CD4-positive, alpha-beta T cell treated with Interleukin-15 for 1 hour (primary cell): ENCODE results near the gene TOMM6.
"Not testable (repeated sequence)": the region's sequence is repeated elsewhere in the genome, so short reads cannot be mapped to it uniquely, and the experiment has no call there.

ENCODE experiments used
- DNase-seq: peaks from one replicate; pipeline ENCODE4 v3.0.0-alpha.2; 2020

Gene TOMM6

DNA sequence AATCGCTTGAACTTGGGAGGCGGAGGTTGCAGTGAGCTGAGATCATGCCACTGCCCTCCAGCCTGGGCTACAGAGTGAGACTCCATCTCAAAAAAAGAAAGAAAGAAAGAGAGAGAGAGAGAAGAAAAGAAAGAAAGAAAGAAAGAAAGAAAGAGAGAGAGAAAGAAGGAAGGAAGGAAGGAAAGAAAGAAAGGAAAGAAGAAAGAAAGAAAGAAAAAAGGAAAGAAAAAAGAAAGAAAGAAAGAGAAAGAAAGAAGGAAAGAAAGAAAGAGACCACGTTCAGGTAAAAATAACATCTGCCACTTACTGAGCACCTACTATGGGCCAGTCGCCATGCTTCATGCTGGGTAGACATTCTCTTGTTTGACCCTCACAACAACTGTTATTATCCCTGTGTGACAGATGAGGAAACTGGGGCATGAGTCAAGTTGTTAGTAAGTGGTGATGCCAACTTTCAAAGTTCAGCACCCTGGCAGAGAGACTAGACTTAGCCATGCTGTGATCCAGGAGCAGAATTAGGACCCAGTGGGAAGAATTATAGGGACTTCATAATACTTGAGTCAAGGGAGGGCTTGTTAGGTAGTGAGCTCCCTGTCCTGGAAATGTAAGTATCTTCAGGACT is 21.3 kb upstream of the TOMM6 start:
- DNase-seq, result not testable (repeated sequence)

DNA sequence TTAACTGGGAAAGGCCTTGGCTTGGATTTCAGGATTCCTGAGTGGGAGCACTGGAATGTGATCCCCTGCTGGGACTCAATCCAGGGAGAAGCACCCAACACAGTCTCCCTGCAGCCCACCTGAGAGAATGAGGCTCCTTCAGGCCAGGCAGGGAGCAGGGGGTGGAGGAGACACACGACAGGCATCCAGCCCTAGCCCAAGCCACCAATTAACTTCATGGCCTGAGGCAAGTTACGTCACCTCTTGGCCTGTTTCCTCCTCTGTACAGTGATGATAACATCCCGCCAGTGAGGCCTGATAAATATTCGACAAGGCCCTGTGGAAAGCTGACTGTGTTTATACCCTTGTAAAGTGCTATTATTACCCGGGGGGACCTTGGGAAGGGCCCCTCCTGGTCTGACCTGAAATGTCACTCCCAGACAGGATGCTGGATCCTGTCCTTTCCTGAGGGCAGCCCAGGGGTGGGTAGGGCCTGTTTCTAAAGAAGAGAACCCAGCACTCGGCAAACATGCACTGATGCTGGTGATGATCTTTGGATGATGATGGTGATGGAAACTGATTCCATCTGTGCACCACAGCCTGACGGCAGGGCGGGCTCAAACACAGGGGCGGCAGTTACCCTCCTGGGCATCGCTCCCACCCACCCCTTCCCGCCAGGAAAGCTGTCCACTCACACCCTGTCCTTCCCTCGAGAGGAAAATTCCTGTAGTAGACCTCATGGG is 20.2 kb upstream of the TOMM6 start:
- DNase-seq, result no peak

DNA sequence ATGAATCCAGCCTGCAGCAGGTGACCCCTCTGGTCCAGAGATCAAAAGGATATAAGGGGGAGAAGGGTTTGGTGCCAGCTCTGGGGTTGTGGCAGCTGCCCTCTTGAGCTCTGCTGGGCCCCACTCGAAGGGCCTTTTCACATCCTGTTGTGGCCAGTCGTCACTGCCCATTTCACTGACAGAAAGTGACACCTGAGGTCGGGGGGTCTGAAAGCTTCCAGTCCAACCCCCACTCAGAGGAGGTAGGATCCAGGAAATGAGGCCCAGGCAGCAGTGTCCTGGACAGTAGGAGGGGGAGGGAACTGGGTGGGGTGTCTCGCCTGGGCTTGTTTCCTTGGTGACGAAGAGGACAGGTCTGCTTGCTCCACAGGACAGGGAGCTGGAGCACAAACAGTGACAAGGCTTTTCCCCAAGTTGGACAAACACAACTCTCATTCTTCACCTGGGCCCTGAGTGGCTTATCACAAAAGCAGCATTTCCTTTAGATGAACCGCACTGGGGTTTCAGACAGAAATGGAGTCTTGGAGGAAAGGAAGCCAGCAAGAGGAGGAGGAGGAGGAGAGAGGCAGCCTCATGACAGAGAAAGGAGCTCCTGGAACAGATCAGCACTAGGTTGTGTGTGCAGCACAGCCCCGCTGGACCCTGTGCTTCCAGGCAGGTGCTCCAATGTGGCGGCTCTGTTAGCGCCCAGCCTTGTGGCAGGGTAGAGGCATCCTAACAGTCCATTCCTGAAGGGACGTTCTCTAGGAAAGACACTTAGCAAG is 18.8 kb upstream of the TOMM6 start:
- DNase-seq, result no peak

DNA sequence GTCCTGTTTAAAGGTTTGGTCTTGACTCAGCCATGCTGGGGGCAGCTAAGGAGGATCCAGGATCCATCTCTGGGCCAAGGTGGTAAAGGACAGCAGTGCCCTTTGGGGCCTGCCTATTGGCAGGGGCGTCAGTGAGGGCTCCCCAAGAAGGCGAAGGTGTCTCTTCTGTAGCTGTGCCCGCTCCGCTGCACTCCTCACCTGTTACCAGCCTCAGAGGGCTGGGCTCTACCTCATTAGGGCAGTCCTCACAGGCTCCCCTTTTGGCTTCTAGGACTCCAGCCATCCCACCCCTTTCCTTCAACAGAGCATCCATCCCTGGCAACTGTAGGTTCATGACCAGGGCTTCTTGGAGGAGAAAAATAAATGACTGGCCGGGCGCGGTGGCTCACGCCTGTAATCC is 18.1 kb upstream of the TOMM6 start:
- DNase-seq, result no peak

DNA sequence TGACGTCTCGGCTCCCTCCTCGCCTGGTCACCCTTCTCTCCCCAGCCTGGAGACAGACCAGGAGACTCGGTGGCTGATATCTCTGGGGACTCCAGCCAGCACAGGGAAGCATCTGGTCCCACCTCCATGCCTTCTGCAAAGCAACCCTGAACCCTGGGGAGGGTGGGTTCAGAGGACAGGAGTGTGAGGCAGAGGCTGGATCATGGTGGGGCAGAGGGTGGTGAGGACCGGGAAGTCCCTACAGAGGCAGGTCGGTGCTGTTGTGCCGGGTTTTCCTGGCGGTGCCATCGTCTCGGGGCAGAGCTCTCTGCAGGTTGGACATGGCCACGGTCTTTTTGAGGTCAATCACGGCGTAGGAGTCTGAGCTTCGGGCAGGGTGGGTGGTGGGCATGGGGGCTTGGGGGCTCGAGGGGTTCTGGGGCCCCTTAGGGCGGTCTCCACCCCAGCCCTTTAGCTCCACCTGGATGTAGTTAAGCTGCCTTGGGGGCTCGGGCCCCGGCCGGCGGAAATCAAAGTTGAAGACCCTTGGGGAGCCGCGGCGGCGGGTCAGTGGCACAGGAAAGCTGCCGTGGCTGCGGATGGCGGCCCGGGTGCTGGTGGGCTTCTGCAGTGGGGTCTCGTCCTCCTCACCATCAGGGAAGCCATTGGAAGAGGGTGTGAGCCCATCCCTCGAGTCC is 17.0 kb upstream of the TOMM6 start:
- DNase-seq, result no peak

DNA sequence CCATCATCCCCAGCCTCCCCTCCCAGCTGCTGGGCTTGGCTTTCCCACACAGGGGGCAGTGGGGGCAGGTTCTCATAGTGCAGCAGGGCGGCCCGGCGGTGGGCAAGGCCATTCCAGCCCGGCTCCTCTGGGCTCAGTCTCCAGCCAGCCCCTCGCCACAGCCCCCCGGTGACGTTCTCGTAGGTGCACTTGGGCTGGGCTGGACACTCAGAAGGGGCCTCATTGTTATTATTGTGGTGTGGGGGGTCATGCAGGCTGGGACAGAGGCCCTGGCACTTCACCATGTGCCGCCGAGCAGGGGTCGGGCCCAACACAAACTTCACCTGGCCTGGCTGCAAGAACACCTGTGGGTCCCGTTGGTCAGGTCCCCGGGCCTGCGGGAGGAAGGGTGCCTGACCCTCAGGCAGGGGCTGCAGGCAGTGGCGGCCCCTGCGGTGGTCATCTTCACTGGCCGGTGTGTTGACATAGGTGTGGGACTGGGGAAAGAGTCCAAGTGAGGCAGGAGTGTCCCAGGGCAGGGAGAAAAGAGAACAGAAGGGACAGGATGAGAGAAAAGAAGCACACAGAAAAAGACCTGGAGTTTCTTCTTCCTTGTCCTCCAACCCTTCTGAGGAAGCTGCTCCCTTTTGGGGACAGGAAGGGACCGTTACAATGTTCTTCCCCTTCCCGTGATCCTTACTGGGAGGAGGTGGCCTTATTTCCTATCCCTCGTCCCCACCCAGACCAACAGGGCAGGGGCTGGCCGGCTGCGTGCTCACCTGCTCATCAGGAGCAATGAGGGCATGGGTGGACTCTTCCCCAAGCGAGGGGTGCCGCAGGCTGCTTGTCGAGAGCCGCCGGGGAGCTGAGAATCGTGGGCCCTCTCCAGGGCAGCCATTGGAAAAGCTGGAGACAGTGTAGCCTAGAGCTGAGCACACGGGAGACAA is 16.2 kb upstream of the TOMM6 start:
- no peak for DNase-seq

DNA sequence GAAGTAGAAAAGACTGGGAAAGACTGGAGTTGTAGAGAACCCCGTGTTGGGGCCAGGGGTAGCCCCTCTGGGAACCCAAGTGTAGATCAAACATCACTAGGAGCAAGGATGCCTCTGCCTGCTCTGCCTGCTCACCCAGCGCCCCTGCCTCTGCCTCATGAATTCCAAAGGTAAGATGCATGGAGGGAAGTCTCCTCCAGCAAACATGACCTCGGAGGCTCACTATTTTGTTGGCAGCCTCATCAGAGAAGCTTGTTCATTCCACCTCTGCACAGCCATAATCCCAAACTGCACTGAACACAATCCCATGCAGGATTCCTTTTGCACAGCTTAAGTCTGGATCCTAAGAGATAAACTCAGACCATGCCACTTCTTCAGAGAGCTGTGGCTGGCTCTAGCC is 12.7 kb upstream of the TOMM6 start:
- DNase-seq, result no peak

DNA sequence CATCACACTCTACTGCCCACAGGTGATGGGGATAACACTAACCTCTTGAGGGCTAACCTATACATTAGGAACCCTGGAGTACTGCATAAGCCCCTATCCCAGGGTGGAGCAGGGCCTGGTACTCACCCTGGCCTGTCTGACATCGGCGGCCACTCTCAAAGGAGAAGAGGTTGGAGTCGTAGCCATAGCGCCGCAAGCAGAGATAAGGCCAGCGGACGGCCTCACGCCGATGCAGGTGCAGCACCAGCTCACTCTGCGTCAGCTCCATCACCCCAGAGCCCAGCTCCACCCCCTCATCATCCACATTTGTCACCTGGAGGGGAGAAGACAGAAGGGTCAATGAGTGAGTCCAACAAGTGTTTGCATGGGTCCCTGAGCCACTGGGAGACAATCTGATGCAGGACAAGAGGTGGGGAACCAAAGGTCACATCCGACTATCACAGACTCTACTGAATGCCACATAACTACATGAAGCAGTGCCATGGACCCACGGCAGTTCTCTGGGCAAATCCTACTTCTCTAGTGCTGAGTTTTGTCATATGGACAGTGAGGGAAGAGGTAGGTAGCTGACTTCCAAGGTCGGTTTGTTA is 12.1 kb upstream of the TOMM6 start:
- DNase-seq, result no peak

DNA sequence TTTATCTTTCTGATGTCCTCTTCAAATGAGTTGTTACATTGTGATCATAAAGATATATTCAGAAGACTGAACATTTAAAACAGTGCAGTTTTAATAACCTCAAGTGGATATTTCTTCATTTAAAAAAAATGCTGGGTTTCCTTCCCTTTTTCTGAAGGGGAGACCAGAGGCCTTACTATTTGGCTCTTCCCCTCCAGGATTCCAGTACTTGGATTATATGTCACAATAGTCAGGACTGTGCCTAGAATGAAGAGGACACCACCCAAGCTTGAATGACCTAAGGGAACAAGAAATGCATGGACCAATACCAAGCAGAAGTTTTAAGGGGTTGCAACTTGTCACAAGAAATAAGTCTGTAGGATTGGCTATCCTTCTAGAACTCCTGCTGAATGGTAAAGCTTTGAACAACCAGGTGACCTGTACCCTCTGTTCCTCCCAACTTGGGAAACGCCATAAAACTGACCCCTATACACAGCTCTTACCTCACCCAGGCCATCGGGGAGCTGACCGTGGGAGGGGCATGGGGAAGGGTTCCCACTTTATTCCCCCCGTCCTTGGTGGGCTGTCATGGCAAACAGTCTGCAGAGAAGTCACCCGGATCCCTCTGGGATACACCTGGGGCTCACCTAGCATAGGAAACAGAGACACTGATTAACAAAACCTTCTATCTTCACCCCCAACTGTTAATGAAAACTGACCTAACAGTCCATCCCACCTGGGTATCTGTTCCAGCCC is 9.8 kb upstream of the TOMM6 start:
- DNase-seq, result no peak

DNA sequence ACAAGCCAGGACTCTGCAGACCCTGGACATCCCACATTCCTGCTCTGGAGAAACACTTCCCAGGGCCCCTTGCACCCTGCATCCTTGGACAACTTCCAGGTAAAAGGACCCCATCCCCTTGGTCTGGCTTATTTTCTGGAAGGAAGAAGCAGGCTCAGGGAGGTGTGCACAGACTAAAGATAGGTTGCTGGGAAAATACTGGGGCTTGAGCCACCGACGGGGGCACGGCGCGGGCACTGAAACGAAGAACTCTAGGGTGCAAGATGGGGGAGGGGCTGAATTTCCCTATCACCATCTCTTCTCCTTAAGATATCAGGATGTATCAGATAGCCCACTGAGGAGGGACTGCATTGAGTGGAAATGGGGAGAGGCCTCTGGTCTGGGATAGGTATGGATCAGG is 8.6 kb upstream of the TOMM6 start:
- no peak for DNase-seq

DNA sequence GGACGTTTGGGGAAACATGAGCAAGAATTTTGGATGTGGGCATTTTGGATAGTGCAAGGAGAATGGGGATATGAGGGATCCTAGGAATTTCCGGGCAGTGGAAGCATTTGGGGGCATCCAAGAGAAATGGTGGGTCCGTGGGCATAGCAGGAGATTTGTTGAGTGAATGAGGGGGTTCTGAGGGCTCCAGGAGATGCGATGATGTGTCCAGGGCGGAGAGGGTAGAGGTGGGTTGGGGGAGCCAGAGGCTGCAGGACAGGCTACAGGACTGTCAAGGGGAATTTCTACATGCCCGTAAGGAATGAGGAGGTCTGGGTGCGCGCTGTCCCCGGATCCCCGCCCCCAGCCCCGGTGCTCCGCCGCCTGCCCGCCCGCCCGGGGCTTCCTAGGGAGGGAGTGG is 8.2 kb upstream of the TOMM6 start:
- no peak for DNase-seq

DNA sequence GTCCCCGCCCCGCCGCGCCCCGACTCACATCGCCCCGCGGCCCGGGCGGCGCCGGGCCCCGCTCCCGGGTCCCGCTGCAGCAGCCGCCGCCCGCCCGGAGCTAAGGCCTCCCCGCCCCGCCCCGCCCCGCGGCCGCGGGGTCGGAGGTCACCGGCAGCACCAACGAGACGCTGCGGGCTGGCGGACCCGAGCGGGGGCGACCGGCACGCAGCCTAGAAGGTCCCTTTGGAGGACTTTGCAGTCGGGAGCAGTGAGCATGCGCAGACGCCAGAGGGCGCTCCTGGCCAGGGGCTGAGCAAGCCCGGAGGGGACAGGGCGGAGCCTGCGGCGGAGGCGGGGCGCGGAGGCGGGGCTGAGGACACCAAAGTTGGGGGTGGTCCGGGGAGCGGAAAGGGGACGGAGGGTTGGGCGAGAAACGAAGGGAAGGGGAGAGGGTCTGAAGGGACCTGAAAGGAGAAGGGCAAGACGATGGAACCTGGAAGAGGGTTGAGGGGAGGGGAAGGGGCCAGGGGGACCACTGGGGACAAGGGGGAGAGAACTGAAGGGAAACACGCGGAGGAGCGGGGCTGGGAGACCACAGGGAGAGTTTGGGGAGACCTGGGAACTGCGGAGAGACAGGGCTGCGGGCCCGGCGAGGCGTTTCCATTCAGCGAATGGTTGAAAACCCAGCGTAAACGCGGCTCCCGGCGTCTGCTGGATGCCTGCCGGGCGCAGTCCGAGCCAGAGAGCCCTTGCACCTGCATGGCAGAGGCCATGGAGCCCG is 7.5 kb upstream of the TOMM6 start, which contains the start of gene FRS3:
Gene FRS3 (minus strand): TSS at position 113 of the 763 bp plus-strand sequence. CDS start 2,913 bp downstream, outside the sequence.
- DNase-seq, result peak; percentile 97

DNA sequence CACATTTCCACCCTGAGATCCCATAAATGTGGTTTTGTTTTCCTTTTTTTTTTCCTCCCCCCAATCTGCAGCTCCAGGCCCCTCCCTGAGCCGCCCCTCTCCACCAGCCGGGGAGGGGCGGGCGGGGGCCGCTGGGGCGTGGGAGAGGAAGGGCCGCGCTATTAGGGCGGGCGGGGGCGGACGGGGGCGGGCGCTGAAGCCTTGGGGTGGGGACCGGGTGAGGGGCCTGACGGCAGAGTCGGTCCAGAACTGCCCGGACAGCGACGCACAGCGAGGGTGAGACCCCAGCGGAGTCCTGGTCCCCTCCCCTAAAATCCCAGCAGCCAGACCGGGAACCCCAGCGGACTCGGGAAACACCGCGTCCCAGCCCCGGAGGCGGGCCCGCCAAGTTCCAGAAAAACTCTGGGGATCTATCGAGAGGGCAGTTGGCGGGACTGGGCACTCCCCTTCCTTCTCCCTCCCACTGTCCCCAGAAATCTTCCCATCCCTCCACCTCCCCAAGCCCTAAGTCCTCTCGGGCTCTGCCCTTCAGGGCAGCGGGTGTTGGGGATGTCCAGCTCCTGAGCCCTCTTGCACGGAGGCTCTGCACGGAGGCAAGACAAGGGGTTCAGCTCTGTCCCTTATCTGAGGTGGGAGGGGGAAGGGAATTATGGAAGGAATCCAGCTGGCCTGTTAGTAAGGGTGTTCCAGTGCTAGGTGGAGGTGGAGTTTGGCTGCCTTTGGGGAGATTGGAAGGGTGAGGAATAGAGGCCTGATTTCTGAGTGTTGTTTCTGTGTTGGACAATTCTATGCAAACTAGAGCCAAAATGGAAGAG is 6.7 kb upstream of the TOMM6 start, which contains the start of gene PRICKLE4:
Gene PRICKLE4 (plus strand): TSS at position 232 of the 815 bp plus-strand sequence. CDS start 2,692 bp downstream, outside the sequence.
- no peak for DNase-seq

DNA sequence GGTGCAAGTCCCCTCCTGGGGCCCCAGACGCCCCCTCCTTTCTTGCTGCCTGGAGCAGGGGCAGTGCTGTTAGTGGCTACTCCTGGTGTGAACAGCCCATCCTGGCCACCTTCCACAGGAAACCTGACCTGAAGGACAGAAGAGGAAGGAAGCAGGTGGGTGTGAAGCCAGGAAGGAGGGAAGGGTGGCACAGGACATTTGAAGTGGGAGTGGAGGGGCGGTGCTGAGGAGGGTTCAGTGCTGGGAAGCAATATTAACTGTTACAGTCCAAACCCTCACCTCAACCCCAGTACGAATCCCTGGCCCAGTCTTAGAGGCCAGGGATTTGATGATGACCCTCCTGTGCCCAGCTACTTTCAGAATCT is 6.1 kb upstream of the TOMM6 start:
- no peak for DNase-seq

DNA sequence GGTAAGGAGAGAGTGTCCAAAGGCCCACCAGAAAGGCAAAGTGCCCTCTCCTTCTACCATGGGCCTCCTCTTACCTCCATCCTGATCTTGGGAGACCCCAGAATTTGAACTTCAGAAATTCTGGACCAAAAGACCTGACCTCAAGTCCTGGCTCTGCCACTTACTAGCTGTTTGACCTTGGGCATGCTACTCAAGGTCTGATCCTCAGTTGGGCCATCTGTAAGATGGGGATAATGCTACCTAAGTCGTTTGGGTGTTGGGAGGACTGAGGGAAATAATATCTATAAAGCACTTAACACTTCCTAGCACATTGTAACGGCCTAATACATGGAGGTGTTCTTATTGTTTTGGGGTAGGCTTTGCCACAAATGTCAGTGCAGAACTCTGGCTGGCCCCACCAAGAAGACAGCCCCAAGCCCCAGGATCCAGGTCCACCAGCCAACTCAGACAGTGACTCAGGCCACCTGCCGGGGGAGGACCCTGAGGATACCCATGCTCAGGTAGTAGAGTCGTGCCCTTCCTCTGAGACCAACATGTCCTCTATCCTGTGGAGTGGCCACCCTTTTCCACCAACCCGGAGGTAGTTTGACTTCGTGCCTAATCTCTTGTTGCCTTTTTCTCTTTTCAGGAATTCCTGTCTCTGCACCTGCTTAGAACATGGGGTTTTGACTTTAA is 4.3 kb upstream of the TOMM6 start:
- no peak for DNase-seq

DNA sequence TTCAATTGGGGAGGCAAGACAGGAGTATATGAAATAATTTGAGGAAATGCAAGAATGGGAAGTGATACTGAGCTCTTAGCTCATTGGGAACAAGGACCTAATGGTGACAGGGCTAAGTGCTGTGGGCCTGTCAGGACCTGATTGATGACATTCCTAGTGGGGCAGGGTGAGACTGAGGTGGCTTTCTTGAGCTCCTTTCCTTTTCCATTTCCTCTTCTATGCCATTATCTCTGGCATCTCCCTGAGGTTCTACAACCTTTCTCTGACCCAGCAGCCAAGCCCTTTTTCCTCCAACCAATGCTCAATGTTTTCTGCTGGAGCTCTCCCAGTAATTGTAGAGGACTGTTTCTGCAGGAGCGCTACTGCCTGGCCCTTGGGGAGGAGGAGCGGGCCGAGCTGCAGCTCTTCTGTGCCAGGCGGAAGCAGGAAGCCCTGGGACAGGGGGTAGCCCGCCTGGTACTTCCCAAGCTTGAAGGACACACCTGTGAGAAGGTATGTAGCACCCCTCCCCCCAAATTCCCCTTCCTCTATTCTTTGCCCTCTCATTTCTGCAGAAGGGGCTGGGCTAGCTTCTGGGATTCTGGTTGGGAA is 2.8 kb upstream of the TOMM6 start:
- no peak for DNase-seq

DNA sequence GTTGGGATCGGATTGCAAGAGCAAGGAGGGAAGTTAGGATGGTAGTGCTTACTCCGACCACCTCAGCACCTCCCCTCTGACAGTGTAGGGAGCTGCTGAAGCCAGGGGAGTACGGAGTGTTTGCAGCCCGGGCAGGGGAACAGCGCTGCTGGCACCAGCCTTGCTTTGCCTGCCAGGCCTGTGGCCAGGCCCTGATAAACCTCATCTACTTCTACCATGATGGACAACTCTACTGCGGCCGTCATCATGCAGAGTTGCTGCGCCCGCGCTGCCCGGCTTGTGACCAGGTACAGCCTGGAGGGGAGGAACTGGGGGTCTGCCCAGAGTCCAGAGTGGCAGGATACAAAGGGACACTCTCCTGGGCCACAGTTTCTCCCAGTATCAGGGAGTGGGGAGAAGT is 2.2 kb upstream of the TOMM6 start:
- DNase-seq, result no peak

DNA sequence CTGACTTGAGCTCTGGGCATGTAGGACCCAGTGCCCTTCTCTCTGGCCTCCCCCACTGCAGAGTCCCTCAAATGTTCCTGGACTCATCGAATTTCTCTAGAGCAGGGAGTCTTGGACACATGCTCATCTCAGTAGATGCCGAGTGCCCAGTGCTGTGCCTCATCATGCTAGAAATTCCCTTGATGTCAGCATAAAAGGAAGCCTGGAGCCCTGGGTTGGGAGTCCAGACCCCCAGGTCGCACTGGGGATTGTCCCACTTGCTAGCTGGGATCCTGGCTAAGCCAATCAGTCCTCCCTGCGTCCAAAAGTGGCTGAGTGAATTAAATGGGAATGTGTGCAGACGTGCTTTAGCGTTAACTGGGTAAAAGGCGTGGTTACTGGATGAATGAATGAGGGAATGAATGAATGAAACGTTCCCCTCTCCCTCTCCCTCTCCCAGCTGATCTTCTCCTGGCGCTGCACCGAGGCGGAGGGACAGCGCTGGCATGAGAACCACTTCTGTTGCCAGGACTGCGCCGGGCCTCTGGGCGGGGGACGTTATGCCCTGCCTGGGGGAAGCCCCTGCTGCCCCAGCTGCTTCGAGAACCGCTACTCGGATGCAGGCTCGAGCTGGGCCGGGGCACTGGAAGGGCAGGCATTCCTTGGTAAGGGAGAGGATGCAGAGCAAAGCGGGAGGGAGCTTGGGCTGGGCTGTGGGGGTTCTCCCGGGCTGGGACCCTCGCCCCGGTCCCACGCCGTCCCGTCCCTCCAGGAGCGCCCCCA is 1.6 kb upstream of the TOMM6 start:
- DNase-seq, result no peak
